Kidney epithelial cell (primary cell): Measurements from ENCODE around the gene INTS6. TPM values are rescaled to one million over a fixed set of nuclear protein-coding genes. Genes with fewer than 3 reads are reported as not detected.
"Not testable (repeated sequence)": the region's sequence is repeated elsewhere in the genome, so short reads cannot be mapped to it uniquely, and the experiment has no call there.

Experiments used
- DNase-seq: peaks from one replicate; pipeline ENCODE4 v3.0.0-alpha.2; 2010; ENCODE audit warnings: low read depth
- H3K27me3 ChIP-seq: 2 replicates; pipeline ENCODE4 v1.6.0; 2011; ENCODE audit warnings: low read length; ENCODE audit not compliant: control insufficient read depth, insufficient read depth
- H3K36me3 ChIP-seq: 2 replicates; pipeline ENCODE4 v1.5.1; 2011; ENCODE audit warnings: low read length; ENCODE audit not compliant: control insufficient read depth, insufficient read depth
- H3K4me3 ChIP-seq: 2 replicates; pipeline ENCODE4 v1.5.1; 2011; ENCODE audit warnings: low read depth, mild to moderate bottlenecking, control low read depth, low read length
- CTCF ChIP-seq: IDR thresholded peaks from 2 replicates; pipeline ENCODE4 v1.5.1; 2011; ENCODE audit warnings: mild to moderate bottlenecking, moderate library complexity, low read length, control low read depth, inconsistent platforms; ENCODE audit not compliant: insufficient read depth, poor library complexity, severe bottlenecking
- total RNA-seq: library from RNA; depleted of rRNA; stranded (reverse); fragments of >200 nt; gene quantifications from 2 replicates; pipeline ENCODE4 v1.2.3, GENCODE V29; 2015

The INTS6 gene
- total RNA-seq, 1 donor from 2014 or later: 23.2 TPM

DNA sequence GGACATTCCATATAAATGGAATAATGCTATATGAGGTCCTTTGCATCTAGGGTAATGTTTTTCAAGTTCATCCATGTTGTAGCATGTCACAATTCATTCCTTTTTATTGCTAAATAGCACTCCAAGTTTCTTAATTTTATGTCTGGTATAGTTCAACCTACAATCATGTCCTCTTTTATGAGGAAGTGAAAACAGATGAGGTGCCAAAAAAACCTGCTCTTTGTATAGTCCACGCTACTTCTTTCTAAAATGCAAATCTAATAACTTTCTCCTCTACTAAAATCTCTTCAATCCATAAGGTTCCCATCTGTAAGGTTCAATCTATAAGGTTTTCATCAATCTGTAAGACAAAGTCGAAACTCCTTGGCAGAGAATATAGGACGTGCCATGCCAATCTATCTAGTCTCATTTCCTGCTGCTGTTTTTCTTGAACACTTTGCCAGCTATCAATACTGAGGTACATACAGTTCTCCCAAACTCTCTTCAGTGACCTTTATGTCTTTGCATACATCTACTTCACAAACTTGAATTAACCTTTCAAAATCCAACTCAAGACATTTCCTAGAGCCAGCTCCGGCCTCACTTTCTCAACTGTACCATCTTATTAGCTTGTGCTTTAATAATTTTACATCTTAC is 33.7 kb downstream of the INTS6 start:
- Histone ChIP-seq H3K27me3 (no peaks in the 10 kb centered on the region), H3K36me3 (no peaks in the 10 kb centered on the region), H3K4me3 (no peak overlapping the region)
- no peak for TF ChIP-seq CTCF
- no peak for DNase-seq

- no peak for TF ChIP-seq CTCF
- DNase-seq: no peak
- H3K27me3 ChIP-seq: no peaks in the 10 kb centered on the region
- no peaks in the 10 kb centered on the region for H3K36me3 ChIP-seq
- H3K4me3 ChIP-seq: no peak overlapping the region
Measured at GRCh38 chr13:51417716-51418115, 35.1 kb downstream of the INTS6 start.

- H3K4me3 ChIP-seq: no peak overlapping the region
- H3K36me3 ChIP-seq: no peaks in the 10 kb centered on the region
- no peak for TF ChIP-seq CTCF
- no peak for DNase-seq
- no peaks in the 10 kb centered on the region for H3K27me3 ChIP-seq
Measured at GRCh38 chr13:51416107-51416506, 36.7 kb downstream of the INTS6 start.

DNA sequence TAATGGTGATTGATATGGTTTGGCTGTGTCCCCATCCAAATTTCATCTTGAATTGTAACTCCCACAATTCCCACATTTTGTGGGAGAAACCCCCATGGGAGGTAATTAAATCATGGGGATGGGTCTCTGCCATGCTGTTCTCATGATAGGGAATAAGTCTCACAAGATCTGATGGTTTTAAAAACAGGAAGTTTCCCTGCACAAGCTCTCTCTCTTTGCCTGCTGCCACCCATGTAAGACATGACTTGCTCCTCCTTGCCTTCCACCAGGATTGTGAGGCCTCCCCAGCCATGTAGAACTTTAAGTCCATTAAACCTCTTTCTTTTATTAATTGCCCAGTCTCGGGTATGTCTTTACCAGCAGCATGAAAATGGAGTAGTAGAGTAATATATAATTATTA is 37.5 kb downstream of the INTS6 start:
- H3K27me3 ChIP-seq, DNase-seq, H3K36me3 ChIP-seq, H3K4me3 ChIP-seq: not testable (repeated sequence)

DNA sequence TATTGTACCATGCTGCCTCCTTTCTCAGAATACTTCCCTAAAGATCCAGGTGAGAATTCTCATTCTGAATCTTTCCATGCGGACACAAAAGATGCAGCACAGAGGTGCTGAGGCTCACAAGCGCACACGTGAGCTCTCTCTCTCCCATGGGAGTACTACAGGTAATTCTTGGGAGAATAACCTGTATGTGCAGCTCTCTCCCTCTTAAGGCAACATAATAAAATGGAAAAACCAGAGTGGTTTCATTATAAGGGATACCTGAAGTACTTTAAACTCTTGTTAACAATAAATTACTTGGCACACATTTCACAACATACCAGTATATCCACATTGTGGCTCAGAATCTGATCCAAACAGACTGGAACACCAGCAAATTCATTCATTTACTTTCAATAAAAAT is 40.4 kb downstream of the INTS6 start:
- Histone ChIP-seq H3K36me3 (no peaks in the 10 kb centered on the region), H3K27me3 (no peaks in the 10 kb centered on the region), H3K4me3 (no peak overlapping the region)
- DNase-seq: no peak
- no peak for TF ChIP-seq CTCF

DNA sequence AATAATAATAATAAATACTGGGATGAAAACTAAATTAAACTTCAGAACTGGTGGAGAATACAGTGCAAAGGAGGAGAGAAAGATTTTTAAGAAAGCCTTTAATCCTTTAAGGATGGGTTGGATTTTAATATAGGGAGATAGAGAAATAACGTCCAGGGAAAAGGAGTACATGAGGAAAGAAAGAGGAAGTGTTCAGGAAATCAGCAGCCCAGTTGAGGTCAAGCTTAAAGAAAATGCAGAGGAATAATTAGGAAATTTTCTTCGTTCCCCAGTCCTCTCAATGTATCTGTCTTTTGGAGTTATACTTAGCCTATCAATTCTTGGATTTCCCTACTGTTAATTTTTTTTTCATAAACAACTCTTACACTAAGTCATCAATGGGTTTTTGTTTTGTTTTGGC is 47.7 kb downstream of the INTS6 start:
- no peak overlapping the region for H3K4me3 ChIP-seq
- no peaks in the 10 kb centered on the region for H3K27me3 ChIP-seq
- no peaks in the 10 kb centered on the region for H3K36me3 ChIP-seq
- no peak for DNase-seq
- no peak for TF ChIP-seq CTCF
